ENCODE results near the gene MBD3.

- no peak for TF ChIP-seq YY1 (IDR thresholded peaks at IDR 0.05; ENCODE audit: insufficient read depth, insufficient read length)
- no peak for TF ChIP-seq ZNF274 (IDR thresholded peaks at IDR 0.05; ENCODE audit: low read depth, low read length)
- TF ChIP-seq SUZ12 (IDR thresholded peaks at IDR 0.05; ENCODE audit: extremely low read depth, insufficient read depth, insufficient read length), result no peak
Measured at GRCh38 chr19:1605236-1606137, 12.8 kb upstream of the MBD3 start, which contains the start of gene UQCR11.
